ENCODE data around the gene TRIM71.

DNA sequence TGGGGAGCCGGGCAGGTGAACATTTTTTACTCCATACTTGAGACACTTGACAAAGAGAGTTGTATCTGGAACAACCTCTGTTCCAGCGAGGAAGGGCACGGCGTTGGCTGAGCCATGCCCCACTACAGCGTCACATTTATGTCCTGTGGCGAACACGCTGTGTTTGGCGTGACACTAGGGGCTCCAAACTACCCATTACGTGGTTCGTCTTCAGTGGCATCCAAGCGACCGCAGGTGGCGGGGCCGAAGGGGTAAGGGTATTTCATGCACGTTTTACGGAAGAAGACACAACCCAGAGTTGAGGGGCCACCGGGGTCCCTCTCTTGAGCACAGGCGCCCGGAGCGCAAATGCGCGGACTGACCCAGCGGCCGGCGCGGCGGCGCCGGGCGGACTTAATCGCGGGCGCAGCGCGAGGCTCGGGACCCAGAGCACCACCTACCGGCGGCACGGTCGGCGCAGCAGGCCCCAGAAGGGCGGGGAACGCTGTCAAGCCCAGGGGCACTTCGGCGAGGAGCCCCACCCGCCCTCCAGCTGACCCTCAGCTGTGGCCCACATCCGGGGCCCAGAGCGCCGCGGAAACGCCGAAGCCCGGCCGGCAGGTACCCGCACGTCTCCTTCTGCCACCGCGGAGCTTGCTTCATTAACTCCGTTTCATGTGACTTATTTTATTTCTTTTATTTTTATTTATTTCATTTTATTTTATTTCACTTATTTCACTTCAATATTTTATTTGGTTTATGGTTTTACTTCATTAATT is 36.4 kb upstream of the TRIM71 start:
- TF ChIP-seq, protein P1, sequence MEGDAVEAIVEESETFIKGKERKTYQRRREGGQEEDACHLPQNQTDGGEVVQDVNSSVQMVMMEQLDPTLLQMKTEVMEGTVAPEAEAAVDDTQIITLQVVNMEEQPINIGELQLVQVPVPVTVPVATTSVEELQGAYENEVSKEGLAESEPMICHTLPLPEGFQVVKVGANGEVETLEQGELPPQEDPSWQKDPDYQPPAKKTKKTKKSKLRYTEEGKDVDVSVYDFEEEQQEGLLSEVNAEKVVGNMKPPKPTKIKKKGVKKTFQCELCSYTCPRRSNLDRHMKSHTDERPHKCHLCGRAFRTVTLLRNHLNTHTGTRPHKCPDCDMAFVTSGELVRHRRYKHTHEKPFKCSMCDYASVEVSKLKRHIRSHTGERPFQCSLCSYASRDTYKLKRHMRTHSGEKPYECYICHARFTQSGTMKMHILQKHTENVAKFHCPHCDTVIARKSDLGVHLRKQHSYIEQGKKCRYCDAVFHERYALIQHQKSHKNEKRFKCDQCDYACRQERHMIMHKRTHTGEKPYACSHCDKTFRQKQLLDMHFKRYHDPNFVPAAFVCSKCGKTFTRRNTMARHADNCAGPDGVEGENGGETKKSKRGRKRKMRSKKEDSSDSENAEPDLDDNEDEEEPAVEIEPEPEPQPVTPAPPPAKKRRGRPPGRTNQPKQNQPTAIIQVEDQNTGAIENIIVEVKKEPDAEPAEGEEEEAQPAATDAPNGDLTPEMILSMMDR (IDR thresholded peaks at IDR 0.05; ENCODE audit: insufficient read depth, low read depth, low read length) = peak; percentile 44
- no peak for TF ChIP-seq EZH2 (IDR thresholded peaks at IDR 0.05; ENCODE audit: insufficient read depth, low read length)

Measured in astrocyte (in vitro differentiated cells and primary cell).